Duodenal mucosa (tissue), 2 donors: ENCODE data around the gene PLAAT4.

Source experiments
- H3K27ac ChIP-seq: one replicate; pipeline ENCODE4 v1.7.0; 2013; ENCODE audit warnings: low read depth, low read length
- H3K27me3 ChIP-seq, 2 donors: one replicate each; pipeline ENCODE4 v1.7.0; 2013; ENCODE audit warnings: low read length in 2 of 2, control low read depth in 1 of 2; ENCODE audit not compliant: insufficient read depth in 2 of 2, control insufficient read depth in 1 of 2
- H3K36me3 ChIP-seq, 2 donors: one replicate each; pipeline ENCODE4 v1.7.0; 2013; ENCODE audit warnings: low read length in 2 of 2, control low read depth in 1 of 2; ENCODE audit not compliant: insufficient read depth in 2 of 2, control insufficient read depth in 1 of 2
- H3K4me1 ChIP-seq, 2 donors: one replicate each; pipeline ENCODE4 v1.7.0; 2013; ENCODE audit warnings: low read length in 2 of 2, control low read depth in 1 of 2; ENCODE audit not compliant: insufficient read depth in 2 of 2, control insufficient read depth in 1 of 2
- H3K4me3 ChIP-seq, 2 donors: one replicate each; pipeline ENCODE4 v1.7.0; 2013; ENCODE audit warnings: low read length in 2 of 2, low read depth in 1 of 2
- H3K9ac ChIP-seq, 2 donors: one replicate each; pipeline ENCODE4 v1.7.0; 2013; ENCODE audit warnings: low read length in 2 of 2, low read depth in 1 of 2
- H3K9me3 ChIP-seq, 2 donors: one replicate each; pipeline ENCODE4 v1.7.0; 2013; ENCODE audit warnings: low read length in 2 of 2, control low read depth in 1 of 2; ENCODE audit not compliant: control insufficient read depth in 1 of 2

Gene PLAAT4, protein sequence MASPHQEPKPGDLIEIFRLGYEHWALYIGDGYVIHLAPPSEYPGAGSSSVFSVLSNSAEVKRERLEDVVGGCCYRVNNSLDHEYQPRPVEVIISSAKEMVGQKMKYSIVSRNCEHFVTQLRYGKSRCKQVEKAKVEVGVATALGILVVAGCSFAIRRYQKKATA

DNA sequence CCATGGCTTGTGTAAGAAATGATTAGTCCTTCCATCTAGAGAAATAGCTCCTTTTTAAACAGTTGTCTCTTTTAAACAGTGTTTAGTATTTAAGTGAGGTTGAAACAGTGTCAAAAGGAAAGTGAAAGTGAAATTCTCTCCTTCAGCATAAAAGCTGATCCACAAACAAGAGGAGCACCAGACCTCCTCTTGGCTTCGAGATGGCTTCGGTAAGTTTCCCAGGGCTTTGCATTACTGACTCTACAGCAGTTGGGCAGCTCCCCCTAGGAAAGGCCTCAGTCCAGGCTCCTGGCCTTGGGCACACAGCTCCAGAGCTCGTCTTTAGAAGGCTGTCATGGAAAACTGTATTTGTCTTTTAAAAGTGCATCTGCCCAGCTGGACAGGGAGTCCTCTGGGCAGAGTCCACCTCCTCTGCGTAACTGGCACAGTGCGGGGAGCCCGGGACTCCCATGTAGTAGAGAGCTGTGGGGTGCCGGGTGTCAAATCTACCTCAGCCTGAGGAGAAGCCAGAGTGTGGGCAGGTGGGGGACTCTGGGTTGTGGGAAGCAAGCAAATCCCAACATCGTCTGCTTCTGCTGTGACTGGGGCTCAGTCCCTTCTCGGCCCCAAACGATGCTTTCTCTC is at the start of gene PLAAT4:
Gene PLAAT4 (plus strand): TSS at position 140 of the 624 bp plus-strand sequence. CDS start 61 bp downstream, at position 201.
- peak within 1 kb of the TSS; percentile 79 to 92 for H3K9ac ChIP-seq
- no peaks in the 10 kb centered on the region for H3K27me3 ChIP-seq
- H3K4me3 ChIP-seq = peak within 1 kb of the TSS; percentile 83 to 94
- no peaks in the 10 kb centered on the region for H3K9me3 ChIP-seq
- H3K4me1 ChIP-seq = peaks cover 45 to 51% of the 10 kb centered on the region in 2 donors
- peaks cover 0 to 6% of the 10 kb centered on the region in 2 donors for H3K36me3 ChIP-seq
- H3K27ac ChIP-seq = peak within 1 kb of the TSS; percentile 63

DNA sequence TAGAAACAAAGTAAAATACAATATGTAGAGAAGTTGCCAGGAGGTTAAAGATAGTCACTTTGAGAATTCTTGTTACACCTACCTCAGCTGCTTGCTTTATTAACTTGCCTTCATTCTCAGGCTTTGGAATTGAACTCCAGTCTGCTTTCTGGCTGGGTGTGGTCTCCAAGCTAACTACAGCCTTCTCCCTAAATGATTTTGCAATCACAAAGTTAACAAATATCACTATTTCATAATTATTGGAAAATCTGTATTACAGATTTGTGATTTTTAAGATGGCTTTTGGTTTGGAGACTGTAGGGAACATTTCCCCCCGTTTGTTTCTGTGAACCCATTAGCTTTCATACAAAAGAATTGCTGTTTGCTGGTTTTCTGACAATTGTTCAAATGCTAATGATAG is 47.8 kb upstream of the PLAAT4 start:
- H3K36me3 ChIP-seq = no peaks in the 10 kb centered on the region
- no peak overlapping the region for H3K9ac ChIP-seq
- H3K4me1 ChIP-seq = peaks cover 5 to 11% of the 10 kb centered on the region in 2 donors
- no peak overlapping the region for H3K4me3 ChIP-seq
- H3K27me3 ChIP-seq = peaks cover 14 to 33% of the 10 kb centered on the region in 2 donors
- no peaks in the 10 kb centered on the region for H3K9me3 ChIP-seq
- H3K27ac ChIP-seq = no peak overlapping the region

DNA sequence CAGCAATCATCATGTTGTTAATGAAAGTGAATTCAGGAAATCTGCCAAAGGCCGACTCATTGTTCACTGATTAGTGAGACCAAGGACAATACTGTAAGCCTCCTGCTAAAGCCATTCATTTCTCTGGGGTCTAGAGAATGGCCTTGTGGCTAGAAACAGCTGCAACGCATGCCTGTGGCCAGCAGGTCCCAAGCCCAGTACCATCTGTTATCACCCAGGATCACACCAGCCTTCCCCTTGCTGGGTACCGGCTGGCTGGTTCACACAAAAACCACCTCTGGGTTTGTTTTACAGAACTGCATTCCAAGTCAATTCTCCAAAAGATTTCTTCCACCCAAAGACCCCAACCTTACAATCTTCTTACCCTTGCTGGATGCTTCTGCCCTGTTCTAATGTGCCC is 46.7 kb upstream of the PLAAT4 start:
- H3K4me3 ChIP-seq = no peak overlapping the region
- H3K27ac ChIP-seq = no peak overlapping the region
- H3K36me3 ChIP-seq = no peaks in the 10 kb centered on the region
- no peaks in the 10 kb centered on the region for H3K9me3 ChIP-seq
- H3K27me3 ChIP-seq = peaks cover 14 to 33% of the 10 kb centered on the region in 2 donors
- H3K9ac ChIP-seq = no peak overlapping the region
- H3K4me1 ChIP-seq = peaks cover 5 to 11% of the 10 kb centered on the region in 2 donors

DNA sequence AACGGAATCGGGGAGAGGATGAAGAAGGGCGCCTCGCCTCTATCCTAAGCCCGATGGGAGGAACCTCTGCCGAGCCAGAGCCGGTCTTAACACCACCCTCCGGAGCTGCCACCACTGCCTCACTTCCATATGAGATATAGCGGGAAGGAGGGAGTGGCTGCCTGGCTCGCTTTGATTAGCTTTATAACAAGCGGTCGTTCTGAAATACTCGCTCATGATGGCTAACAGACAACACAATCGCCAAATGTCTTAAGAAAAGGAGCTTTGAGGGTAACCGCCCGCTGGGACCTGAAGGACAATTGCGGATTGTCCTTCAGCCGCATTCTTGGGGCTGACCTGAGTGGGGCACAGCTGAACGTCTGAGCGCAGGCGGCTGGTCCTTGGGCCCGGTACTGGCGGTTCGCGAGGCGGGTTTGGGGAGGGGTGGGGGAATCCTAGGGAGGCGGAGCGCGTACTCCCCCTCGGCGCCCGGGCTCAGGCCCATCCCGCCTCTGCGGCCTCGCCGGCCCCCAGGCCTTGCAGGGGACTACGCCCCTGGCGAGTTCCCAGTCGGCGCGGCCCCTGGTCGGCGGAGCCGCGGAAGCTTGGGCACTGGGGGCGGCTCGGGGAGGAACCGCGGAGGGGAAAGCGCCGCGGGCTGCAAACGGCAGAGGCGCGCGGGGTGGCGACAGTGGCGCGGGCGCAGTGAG is 45.9 kb upstream of the PLAAT4 start, which contains the start of gene PLAAT5:
Gene PLAAT5 (minus strand): TSS at position 617 of the 689 bp plus-strand sequence. CDS start 133 bp downstream, at position 484.
- Histone ChIP-seq H3K4me3 (peak within 1 kb of the TSS; percentile 56 to 69), H3K36me3 (no peaks in the 10 kb centered on the region), H3K27me3 (peaks cover 14 to 33% of the 10 kb centered on the region in 2 donors), H3K27ac (peak within 1 kb of the TSS; percentile 15), H3K9me3 (no peaks in the 10 kb centered on the region), H3K4me1 (peaks cover 5 to 11% of the 10 kb centered on the region in 2 donors), H3K9ac (peak within 1 kb of the TSS in 1 of 2 donors; percentile 27)

DNA sequence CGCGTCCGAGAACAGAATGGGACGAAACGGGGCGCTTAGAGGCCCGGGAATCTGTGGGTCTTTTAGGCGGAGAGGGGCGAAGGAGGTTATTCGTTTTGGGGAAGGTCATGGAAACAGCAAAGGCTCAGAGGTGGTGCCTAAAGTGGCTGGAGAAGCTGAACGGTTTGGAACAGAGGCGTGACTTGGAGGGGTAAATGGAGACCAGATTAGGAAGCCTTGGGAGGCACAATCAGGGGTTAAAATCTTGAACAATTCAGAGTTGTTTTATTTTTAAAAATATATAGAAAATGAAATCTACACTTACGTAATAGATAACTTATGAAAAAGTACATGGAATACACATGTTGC is 45.4 kb upstream of the PLAAT4 start:
- H3K27me3 ChIP-seq = peaks cover 14 to 33% of the 10 kb centered on the region in 2 donors
- peak overlapping the region in 1 of 2 donors; percentile 27 for H3K9ac ChIP-seq
- H3K4me1 ChIP-seq = peaks cover 5 to 11% of the 10 kb centered on the region in 2 donors
- H3K4me3 ChIP-seq = peak overlapping the region; percentile 56 to 69
- peak overlapping the region; percentile 15 for H3K27ac ChIP-seq
- no peaks in the 10 kb centered on the region for H3K36me3 ChIP-seq
- no peaks in the 10 kb centered on the region for H3K9me3 ChIP-seq

DNA sequence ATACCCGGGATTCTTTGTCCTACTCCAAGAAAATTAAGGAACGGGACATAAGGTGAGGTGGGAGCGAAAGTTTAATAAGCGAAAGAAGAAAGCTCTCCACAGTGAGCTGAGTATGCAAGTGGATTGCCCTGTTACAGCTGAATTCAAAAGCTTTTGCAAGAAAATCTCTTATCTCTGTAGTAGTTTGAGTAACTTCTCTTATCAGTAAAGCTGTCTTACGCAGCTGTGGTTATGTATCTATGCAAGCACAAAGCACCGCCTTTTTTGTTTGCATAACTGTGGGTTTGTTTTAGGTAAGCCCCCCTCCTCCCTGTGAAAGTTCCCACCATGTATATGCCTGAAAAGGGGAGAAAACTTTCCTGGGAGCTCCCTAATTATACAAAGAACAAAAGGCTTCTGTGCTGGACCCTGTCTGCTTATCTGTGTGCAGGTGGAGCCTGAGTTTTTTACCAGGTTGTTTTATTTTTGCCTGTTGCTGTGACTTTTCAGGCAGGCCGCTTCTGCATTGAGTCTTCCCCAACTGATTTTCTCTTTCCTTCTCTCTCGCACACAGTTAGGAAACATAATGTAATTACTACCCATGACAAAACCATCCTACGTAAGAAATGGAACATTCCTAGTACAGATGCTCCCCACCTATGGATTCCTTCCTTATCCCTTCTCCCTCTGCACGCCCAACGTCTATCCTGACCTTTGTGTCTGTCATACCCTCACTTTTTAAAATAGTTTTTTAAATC is 44.8 kb upstream of the PLAAT4 start:
- Histone ChIP-seq H3K36me3 (no peaks in the 10 kb centered on the region), H3K4me1 (peaks cover 5 to 11% of the 10 kb centered on the region in 2 donors), H3K9ac (no peak overlapping the region), H3K27ac (no peak overlapping the region), H3K9me3 (no peaks in the 10 kb centered on the region), H3K27me3 (peaks cover 11 to 33% of the 10 kb centered on the region in 2 donors), H3K4me3 (peak overlapping the region; percentile 56 to 69)

DNA sequence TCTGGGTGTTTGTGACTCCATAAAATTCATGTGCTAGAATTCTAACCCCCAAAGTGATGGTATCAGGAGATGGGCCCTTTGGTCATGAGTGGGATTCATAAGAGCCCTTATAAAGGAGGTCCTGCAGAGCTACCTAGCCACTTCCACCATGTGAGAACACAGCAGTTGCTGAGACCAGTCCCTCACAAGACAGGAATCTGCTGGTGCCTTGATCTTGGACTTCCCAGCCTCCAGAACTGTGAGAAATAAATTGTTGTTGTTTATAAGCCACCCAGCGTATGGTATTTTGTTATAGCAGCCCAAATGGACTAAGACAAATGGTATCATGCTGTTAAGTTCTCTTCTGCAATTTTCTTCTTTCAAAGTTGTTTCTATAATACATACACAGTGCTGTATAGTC is 44.2 kb upstream of the PLAAT4 start:
- Histone ChIP-seq H3K4me1 (peaks cover 5 to 11% of the 10 kb centered on the region in 2 donors), H3K27me3 (peaks cover 11 to 33% of the 10 kb centered on the region in 2 donors), H3K9ac (no peak overlapping the region), H3K27ac (no peak overlapping the region), H3K9me3 (no peaks in the 10 kb centered on the region), H3K4me3 (no peak overlapping the region), H3K36me3 (no peaks in the 10 kb centered on the region)

DNA sequence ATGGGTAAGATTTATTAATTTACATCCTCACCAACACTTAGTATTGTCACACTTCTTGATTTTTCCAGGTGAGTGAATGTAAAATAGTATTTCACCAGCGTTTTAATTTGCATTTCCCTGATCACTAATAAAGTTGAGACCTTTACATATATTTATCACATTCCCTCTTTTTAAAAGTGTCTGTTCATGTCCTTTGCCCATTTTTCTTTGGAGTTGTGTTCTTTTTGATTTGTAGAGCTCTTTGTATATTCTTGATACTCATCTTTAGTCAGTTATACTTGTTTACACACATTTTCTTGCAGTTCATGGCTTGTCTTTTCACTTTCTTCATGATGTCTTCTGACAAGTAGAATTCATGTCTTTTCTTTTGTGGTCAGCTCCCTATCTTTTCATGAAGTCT is 43.5 kb upstream of the PLAAT4 start:
- no peak overlapping the region for H3K4me3 ChIP-seq
- H3K9me3 ChIP-seq = no peaks in the 10 kb centered on the region
- H3K9ac ChIP-seq = no peak overlapping the region
- no peaks in the 10 kb centered on the region for H3K36me3 ChIP-seq
- no peak overlapping the region for H3K27ac ChIP-seq
- H3K27me3 ChIP-seq = peaks cover 11 to 33% of the 10 kb centered on the region in 2 donors
- peaks cover 5 to 11% of the 10 kb centered on the region in 2 donors for H3K4me1 ChIP-seq

DNA sequence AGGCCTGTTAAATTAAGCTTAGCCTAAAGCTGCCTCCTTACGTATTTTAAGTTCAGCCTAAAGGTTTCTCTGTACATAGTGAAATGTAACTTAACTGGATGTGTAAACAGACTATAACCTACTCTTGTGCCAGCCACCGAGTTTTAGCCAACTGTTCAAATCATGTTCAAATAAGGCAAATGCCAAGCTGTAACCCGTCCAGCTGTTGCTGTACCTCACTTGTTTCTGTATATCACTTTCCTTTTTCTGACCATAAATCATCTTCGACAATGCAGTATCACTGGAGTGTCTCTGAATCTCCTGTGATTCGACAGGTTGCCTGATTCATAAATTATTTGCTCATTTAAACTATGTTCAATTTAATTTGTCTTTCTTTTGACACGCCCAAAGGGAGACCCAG is 41.6 kb upstream of the PLAAT4 start:
- Histone ChIP-seq H3K4me1 (peaks cover 5 to 11% of the 10 kb centered on the region in 2 donors), H3K9ac (no peak overlapping the region), H3K27ac (no peak overlapping the region), H3K36me3 (no peaks in the 10 kb centered on the region), H3K9me3 (peaks cover under 1 to 2% of the 10 kb centered on the region in 2 donors), H3K27me3 (peaks cover 8 to 26% of the 10 kb centered on the region in 2 donors), H3K4me3 (no peak overlapping the region)
